HTR-8/SVneo (cell line): ENCODE measurements around the gene ZDHHC11.
"Not testable (repeated sequence)": the region's sequence is repeated elsewhere in the genome, so short reads cannot be mapped to it uniquely, and the experiment has no call there.

ENCODE experiments used
- DNase-seq: peaks from one replicate; pipeline ENCODE4 v3.0.0; 2011; ENCODE audit warnings: low spot score, mixed read lengths; ENCODE audit not compliant: insufficient read length
- FAIRE-seq: peaks from 2 replicates; lab custom pipeline; 2011; peaks lifted over from hg19 to GRCh38; lab: Jason Lieb, UNC

Gene ZDHHC11

GRCh38 chr5:783049-783802 is 67.6 kb downstream of the ZDHHC11 start:
- DNase-seq: not testable (repeated sequence)
- peak; percentile 83 for FAIRE-seq

- not testable (repeated sequence) for FAIRE-seq
These were observed 68.4 kb downstream of the ZDHHC11 start for GRCh38 chr5:782356-782755.

GRCh38 chr5:780571-780970 is 70.2 kb downstream of the ZDHHC11 start:
- not testable (repeated sequence) for DNase-seq, FAIRE-seq

More at GRCh38 chr5:782356-782755, 68.4 kb downstream of the ZDHHC11 start:
- DNase-seq: not testable (repeated sequence)

- DNase-seq: not testable (repeated sequence)
- FAIRE-seq: peak; percentile 31
These were observed 71.8 kb downstream of the ZDHHC11 start for GRCh38 chr5:778967-779366.

GRCh38 chr5:778421-778820 is 72.4 kb downstream of the ZDHHC11 start:
- FAIRE-seq: peak; percentile 87
- not testable (repeated sequence) for DNase-seq

GRCh38 chr5:777756-778161 is 73.0 kb downstream of the ZDHHC11 start:
- FAIRE-seq (no peak), DNase-seq (no peak)

GRCh38 chr5:776862-777711 is 73.7 kb downstream of the ZDHHC11 start:
- no peak for FAIRE-seq
- DNase-seq: no peak

GRCh38 chr5:775961-776861 is 74.6 kb downstream of the ZDHHC11 start:
- peak; percentile 46 for FAIRE-seq
- no peak for DNase-seq

- not testable (repeated sequence) for DNase-seq, FAIRE-seq
These were observed 75.2 kb downstream of the ZDHHC11 start for GRCh38 chr5:775595-775960.

- DNase-seq (peak; percentile 5), FAIRE-seq (peak; percentile 63)
These were observed 75.8 kb downstream of the ZDHHC11 start for GRCh38 chr5:774854-775505.

- not testable (repeated sequence) for DNase-seq
- FAIRE-seq: peak; percentile 70
These were observed 76.5 kb downstream of the ZDHHC11 start for GRCh38 chr5:774304-774703.

- FAIRE-seq: peak; percentile 4
- DNase-seq: peak; percentile 3
These were observed 77.1 kb downstream of the ZDHHC11 start for GRCh38 chr5:773517-774264.

- not testable (repeated sequence) for DNase-seq, FAIRE-seq
These were observed 77.9 kb downstream of the ZDHHC11 start for GRCh38 chr5:772931-773330.

- not testable (repeated sequence) for DNase-seq, FAIRE-seq
These were observed 78.3 kb downstream of the ZDHHC11 start for GRCh38 chr5:772547-772890.

- peak; percentile 89 for FAIRE-seq
- DNase-seq: not testable (repeated sequence)
These were observed 78.8 kb downstream of the ZDHHC11 start for GRCh38 chr5:771841-772546.

GRCh38 chr5:771087-771781 is 79.6 kb downstream of the ZDHHC11 start:
- DNase-seq: not testable (repeated sequence)

GRCh38 chr5:770585-770984 is 80.2 kb downstream of the ZDHHC11 start:
- DNase-seq: not testable (repeated sequence)

More at GRCh38 chr5:771087-771781, 79.6 kb downstream of the ZDHHC11 start:
- FAIRE-seq: peak; percentile 9

More at GRCh38 chr5:770585-770984, 80.2 kb downstream of the ZDHHC11 start:
- not testable (repeated sequence) for FAIRE-seq
